Duodenal mucosa (tissue), 2 donors: ENCODE measurements around the gene UNC13C.

Experiments used
- H3K27ac ChIP-seq: one replicate; pipeline ENCODE4 v1.7.0; 2013; ENCODE audit warnings: low read depth, low read length
- H3K27me3 ChIP-seq, 2 donors: one replicate each; pipeline ENCODE4 v1.7.0; 2013; ENCODE audit warnings: low read length in 2 of 2, control low read depth in 1 of 2; ENCODE audit not compliant: insufficient read depth in 2 of 2, control insufficient read depth in 1 of 2
- H3K36me3 ChIP-seq, 2 donors: one replicate each; pipeline ENCODE4 v1.7.0; 2013; ENCODE audit warnings: low read length in 2 of 2, control low read depth in 1 of 2; ENCODE audit not compliant: insufficient read depth in 2 of 2, control insufficient read depth in 1 of 2
- H3K4me1 ChIP-seq, 2 donors: one replicate each; pipeline ENCODE4 v1.7.0; 2013; ENCODE audit warnings: low read length in 2 of 2, control low read depth in 1 of 2; ENCODE audit not compliant: insufficient read depth in 2 of 2, control insufficient read depth in 1 of 2
- H3K4me3 ChIP-seq, 2 donors: one replicate each; pipeline ENCODE4 v1.7.0; 2013; ENCODE audit warnings: low read length in 2 of 2, low read depth in 1 of 2
- H3K9ac ChIP-seq, 2 donors: one replicate each; pipeline ENCODE4 v1.7.0; 2013; ENCODE audit warnings: low read length in 2 of 2, low read depth in 1 of 2
- H3K9me3 ChIP-seq, 2 donors: one replicate each; pipeline ENCODE4 v1.7.0; 2013; ENCODE audit warnings: low read length in 2 of 2, control low read depth in 1 of 2; ENCODE audit not compliant: control insufficient read depth in 1 of 2

Gene UNC13C

DNA sequence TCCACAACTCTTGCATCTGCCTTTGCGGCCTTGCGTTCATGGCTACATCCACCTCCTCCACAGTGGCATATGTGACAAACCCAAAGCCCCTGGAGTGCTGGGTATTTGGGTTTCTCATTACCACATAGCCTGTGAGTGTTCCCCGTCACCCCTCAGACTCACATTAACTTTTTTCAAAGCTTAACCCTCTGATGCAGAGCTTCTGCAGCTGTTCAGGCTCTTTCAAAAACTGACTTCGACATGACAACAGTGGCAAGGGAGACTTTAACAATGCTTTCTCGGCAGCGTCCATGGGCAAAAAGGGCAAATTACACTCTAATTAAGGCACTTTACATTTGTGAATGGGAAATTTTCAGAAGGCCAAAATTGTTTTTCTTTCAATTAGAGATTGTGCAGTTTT, 343.2 kb downstream of the UNC13C start:
- no peaks in the 10 kb centered on the region for H3K9me3 ChIP-seq
- no peak overlapping the region for H3K27ac ChIP-seq
- no peaks in the 10 kb centered on the region for H3K27me3 ChIP-seq
- H3K9ac ChIP-seq, result no peak overlapping the region
- no peak overlapping the region for H3K4me3 ChIP-seq
- no peaks in the 10 kb centered on the region for H3K4me1 ChIP-seq
- no peaks in the 10 kb centered on the region for H3K36me3 ChIP-seq

GRCh38 chr15:54322341-54322740, 344.1 kb downstream of the UNC13C start:
- H3K9me3 ChIP-seq, result no peaks in the 10 kb centered on the region
- H3K4me1 ChIP-seq, result no peaks in the 10 kb centered on the region
- no peaks in the 10 kb centered on the region for H3K27me3 ChIP-seq
- H3K27ac ChIP-seq, result no peak overlapping the region
- H3K9ac ChIP-seq, result no peak overlapping the region
- H3K4me3 ChIP-seq, result no peak overlapping the region
- H3K36me3 ChIP-seq, result no peaks in the 10 kb centered on the region

GRCh38 chr15:54345301-54345700, 367.1 kb downstream of the UNC13C start:
- Histone ChIP-seq H3K27ac (no peak overlapping the region), H3K36me3 (no peaks in the 10 kb centered on the region), H3K27me3 (no peaks in the 10 kb centered on the region), H3K9me3 (peaks cover 0 to 11% of the 10 kb centered on the region in 2 donors), H3K4me3 (no peak overlapping the region), H3K9ac (no peak overlapping the region), H3K4me1 (no peaks in the 10 kb centered on the region)

DNA sequence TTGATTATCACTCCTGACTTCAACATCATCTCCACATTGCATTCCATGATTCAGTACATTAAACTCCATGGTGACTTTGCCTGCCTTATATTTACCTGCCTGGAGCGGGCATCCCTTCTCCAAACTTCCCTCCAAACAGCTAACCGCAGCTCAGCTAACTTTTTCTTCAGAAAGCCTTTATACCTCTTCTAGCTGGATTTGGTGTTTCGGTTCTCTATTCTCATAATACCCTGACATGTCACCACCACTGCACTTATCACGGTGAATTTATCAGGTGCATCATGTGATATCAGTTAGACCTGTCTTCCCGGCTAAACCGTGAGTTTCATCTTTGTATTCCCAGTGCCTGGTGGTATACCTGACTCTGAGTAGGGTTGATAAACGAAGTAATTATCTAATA, 367.6 kb downstream of the UNC13C start:
- H3K9me3 ChIP-seq, result peaks cover 0 to 7% of the 10 kb centered on the region in 2 donors
- H3K36me3 ChIP-seq, result no peaks in the 10 kb centered on the region
- no peak overlapping the region for H3K9ac ChIP-seq
- H3K27me3 ChIP-seq, result no peaks in the 10 kb centered on the region
- no peaks in the 10 kb centered on the region for H3K4me1 ChIP-seq
- H3K4me3 ChIP-seq, result no peak overlapping the region
- H3K27ac ChIP-seq, result no peak overlapping the region

DNA sequence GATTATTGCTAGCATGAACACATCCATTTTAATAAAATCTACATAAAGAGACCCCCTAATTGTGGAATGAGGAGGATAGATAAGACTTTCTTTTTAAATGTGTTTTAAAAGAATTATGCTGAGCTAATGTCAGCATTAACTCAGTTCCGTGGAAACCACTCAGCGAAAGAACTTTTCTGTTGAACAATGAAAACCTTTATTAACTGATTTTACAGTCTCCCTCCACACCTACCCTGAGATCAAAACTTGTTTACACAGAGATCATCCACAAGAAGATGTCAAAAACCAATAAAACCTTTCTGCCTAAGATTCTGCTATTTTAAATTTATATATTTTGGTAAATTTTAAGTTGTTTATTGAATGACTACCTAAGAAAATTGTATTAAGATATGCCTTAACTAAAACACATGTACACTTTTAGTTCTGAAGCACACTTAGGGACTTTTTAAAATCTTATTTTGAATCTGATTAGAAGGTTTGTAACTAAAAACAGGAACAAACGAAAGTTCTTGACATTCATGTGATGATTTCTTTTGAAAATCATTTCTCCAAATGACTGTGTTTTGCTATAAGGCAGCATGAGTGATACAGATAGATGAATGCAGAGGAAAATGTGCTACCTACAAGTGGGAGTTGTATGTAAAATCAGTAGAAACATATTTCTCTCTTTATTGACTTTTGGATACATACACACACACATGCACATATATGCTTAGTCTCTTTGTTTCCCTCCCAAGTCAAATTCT, 369.0 kb downstream of the UNC13C start:
- Histone ChIP-seq H3K4me3 (no peak overlapping the region), H3K4me1 (no peaks in the 10 kb centered on the region), H3K9me3 (peaks cover 0 to 5% of the 10 kb centered on the region in 2 donors), H3K27me3 (no peaks in the 10 kb centered on the region), H3K36me3 (no peaks in the 10 kb centered on the region), H3K27ac (no peak overlapping the region), H3K9ac (no peak overlapping the region)

DNA sequence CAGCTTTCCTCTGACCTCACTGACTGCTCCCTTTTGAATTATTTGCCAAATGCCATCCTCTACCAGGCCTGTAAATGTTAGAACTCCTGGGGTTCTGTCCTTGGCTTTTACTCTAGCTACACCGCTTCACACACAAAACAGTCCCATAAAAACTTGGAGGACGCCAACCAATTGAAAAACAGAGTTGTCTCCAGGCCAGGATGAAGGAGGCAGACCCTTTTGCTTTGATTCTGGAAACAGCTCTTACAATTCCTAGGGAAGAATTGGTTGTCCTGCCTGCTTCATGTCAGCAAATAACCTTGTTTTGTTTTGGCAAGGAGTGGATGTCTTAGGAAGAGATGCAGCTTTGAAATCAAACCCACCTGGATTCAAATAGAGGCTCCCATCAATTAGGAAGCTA, 375.5 kb downstream of the UNC13C start:
- no peak overlapping the region for H3K9ac ChIP-seq
- H3K9me3 ChIP-seq, result peaks cover 0 to 9% of the 10 kb centered on the region in 2 donors
- no peaks in the 10 kb centered on the region for H3K27me3 ChIP-seq
- no peak overlapping the region for H3K27ac ChIP-seq
- H3K4me3 ChIP-seq, result no peak overlapping the region
- H3K4me1 ChIP-seq, result no peaks in the 10 kb centered on the region
- H3K36me3 ChIP-seq, result no peaks in the 10 kb centered on the region

GRCh38 chr15:54354341-54354740, 376.1 kb downstream of the UNC13C start:
- peaks cover 0 to 9% of the 10 kb centered on the region in 2 donors for H3K9me3 ChIP-seq

GRCh38 chr15:54364961-54365360, 386.7 kb downstream of the UNC13C start:
- no peaks in the 10 kb centered on the region for H3K4me1 ChIP-seq
- no peaks in the 10 kb centered on the region for H3K36me3 ChIP-seq
- peaks cover 4 to 12% of the 10 kb centered on the region in 2 donors for H3K9me3 ChIP-seq
- H3K27ac ChIP-seq, result no peak overlapping the region
- H3K27me3 ChIP-seq, result no peaks in the 10 kb centered on the region
- no peak overlapping the region for H3K9ac ChIP-seq
- no peak overlapping the region for H3K4me3 ChIP-seq

More at GRCh38 chr15:54354341-54354740, 376.1 kb downstream of the UNC13C start:
- Histone ChIP-seq H3K4me1 (no peaks in the 10 kb centered on the region), H3K27ac (no peak overlapping the region), H3K9ac (no peak overlapping the region), H3K4me3 (no peak overlapping the region), H3K27me3 (no peaks in the 10 kb centered on the region), H3K36me3 (no peaks in the 10 kb centered on the region)

- Histone ChIP-seq H3K27me3 (no peaks in the 10 kb centered on the region), H3K4me3 (no peak overlapping the region), H3K9ac (no peak overlapping the region), H3K4me1 (no peaks in the 10 kb centered on the region), H3K27ac (no peak overlapping the region), H3K9me3 (peaks cover 0 to 13% of the 10 kb centered on the region in 2 donors), H3K36me3 (no peaks in the 10 kb centered on the region)
Measured at GRCh38 chr15:54373332-54373731, 395.1 kb downstream of the UNC13C start.

- Histone ChIP-seq H3K4me1 (no peaks in the 10 kb centered on the region), H3K36me3 (no peaks in the 10 kb centered on the region), H3K27me3 (no peaks in the 10 kb centered on the region), H3K9ac (no peak overlapping the region), H3K27ac (no peak overlapping the region), H3K9me3 (peaks cover 0 to 13% of the 10 kb centered on the region in 2 donors), H3K4me3 (no peak overlapping the region)
Measured at GRCh38 chr15:54374184-54374952, 396.1 kb downstream of the UNC13C start.
